Measurements from ENCODE around the gene TPK1. TPM values are rescaled to one million over a fixed set of nuclear protein-coding genes. Genes with fewer than 3 reads are reported as not detected.

The TPK1 gene
- total and polyA plus RNA-seq, 2 of the 8 experiments (the other 6 are each of a cell fraction or from before 2014, with no cell fraction given), result 1.9 to 2.7 TPM

DNA sequence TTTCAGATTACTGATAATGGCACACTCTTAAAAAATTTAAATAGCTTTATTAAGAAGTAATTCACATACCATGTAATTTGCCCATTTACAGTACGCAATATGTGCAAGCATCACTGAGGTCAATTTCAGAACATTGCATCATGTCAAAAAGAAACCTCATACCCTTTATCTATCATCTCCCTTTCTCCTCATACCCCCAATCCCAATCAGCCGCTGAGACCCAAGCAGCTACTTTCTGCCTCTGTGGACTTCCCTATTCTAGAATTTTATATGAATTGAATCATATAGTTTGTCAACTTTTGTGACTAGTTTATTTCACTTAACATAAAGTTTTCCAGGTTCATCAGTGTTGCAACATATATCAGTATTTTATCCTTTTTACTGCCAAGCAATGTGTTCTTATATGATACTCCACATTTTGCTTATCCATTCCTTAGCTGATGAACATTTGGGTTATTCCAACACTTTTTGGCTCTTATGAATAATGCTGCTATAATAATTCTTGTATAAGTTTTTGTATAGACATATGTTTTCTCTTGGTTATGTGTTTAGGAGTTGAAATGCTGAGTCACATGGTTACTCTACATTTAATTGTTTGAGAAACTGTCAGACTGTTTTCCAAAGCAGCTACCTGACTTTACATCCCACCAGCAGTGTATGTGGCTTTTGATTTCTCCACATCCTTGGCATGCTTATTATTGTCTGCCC, 26.9 kb upstream of the TPK1 start:
- Histone ChIP-seq H3K4me3 (ENCODE audit: extremely low read depth in 1 of 4, insufficient read depth in 2 of 4, low read depth in 3 of 4, low read length in 4 of 4) (no peak overlapping the region), H2AFZ (ENCODE audit: low read length) (no peak overlapping the region), H3K23me2 (ENCODE audit: low read depth, low read length) (no peaks in the 10 kb centered on the region), H2BK15ac (ENCODE audit: low read length) (no peak overlapping the region), H3K23ac (ENCODE audit: insufficient read length) (no peak overlapping the region), H3K9me3 (ENCODE audit: insufficient read depth in 2 of 2, low read depth in 1 of 2, low read length in 1 of 2) (no peaks in the 10 kb centered on the region), H3K36me3 (ENCODE audit: control insufficient read depth in 2 of 4, insufficient read depth in 4 of 4, low read length in 3 of 4) (no peaks in the 10 kb centered on the region), H2BK20ac (ENCODE audit: low read length) (no peak overlapping the region), H3K79me1 (ENCODE audit: low read depth, low read length) (no peaks in the 10 kb centered on the region), H3K18ac (ENCODE audit: extremely low read depth, low read length) (no peak overlapping the region), H3K56ac (replicated peaks; ENCODE audit: insufficient read length, low read depth, low read length) (no peak overlapping the region), H3K27ac (ENCODE audit: low read depth, low read length) (no peak overlapping the region), H3K9ac (replicated peaks in 1 of 4; ENCODE audit: extremely low read depth in 1 of 4, low read depth in 3 of 4, low read length in 3 of 4) (no peak overlapping the region), H4K5ac (ENCODE audit: insufficient read length, low read depth, low read length) (no peak overlapping the region), H3K27me3 (replicated peaks in 1 of 4; ENCODE audit: control insufficient read depth in 3 of 4, extremely low read depth in 1 of 4, insufficient read depth in 3 of 4, low read length in 3 of 4) (no peaks in the 10 kb centered on the region), H4K91ac (replicated peaks; ENCODE audit: insufficient read length, low read length) (no peak overlapping the region), H3K14ac (ENCODE audit: insufficient read length) (no peak overlapping the region), H2BK12ac (ENCODE audit: low read depth, low read length) (no peak overlapping the region), H2BK5ac (ENCODE audit: low read depth, low read length) (no peak overlapping the region), H3K79me2 (ENCODE audit: control insufficient read depth in 1 of 2, insufficient read depth in 2 of 2, low read length in 2 of 2) (no peaks in the 10 kb centered on the region), H2BK120ac (replicated peaks; ENCODE audit: low read depth, low read length) (no peak overlapping the region), H4K20me1 (replicated peaks in 1 of 2; ENCODE audit: control insufficient read depth in 1 of 2, insufficient read depth in 2 of 2, low read length in 2 of 2) (no peaks in the 10 kb centered on the region), H3K4me1 (replicated peaks in 1 of 4; ENCODE audit: control insufficient read depth in 3 of 4, insufficient read depth in 4 of 4, low read length in 3 of 4) (no peaks in the 10 kb centered on the region), H2AK5ac (ENCODE audit: low read depth, low read length) (no peak overlapping the region), H3K4me2 (ENCODE audit: insufficient read depth in 1 of 2, low read depth in 2 of 2, low read length in 2 of 2) (no peak overlapping the region), H3K4ac (replicated peaks; ENCODE audit: insufficient read length, low read depth, low read length) (no peak overlapping the region), H4K8ac (ENCODE audit: extremely low read depth, insufficient read depth, low read length) (no peak overlapping the region)
- DNase-seq (ENCODE audit: low read depth in 1 of 2, low spot score in 2 of 2), result no peak
- ChIA-PET POLR2A (ENCODE audit: partially characterized antibody) (no interaction called here), CTCF (ENCODE audit: partially characterized antibody) (interaction anchor here (1.1 to 1.6 kb wide), 2 partner anchors 10 to 986 kb away, joined by 3 to 4 read pairs; no protein-coding TSS in a partner anchor)
- WGBS, 2 experiments (ENCODE audit: extremely low coverage in 1 of 2, insufficient coverage in 1 of 2, insufficient read length in 1 of 2, insufficient replicate concordance in 2 of 2, low coverage in 1 of 2, low lambda C conversion rate in 2 of 2, missing lambda C conversion rate in 1 of 2), result 90% methylated on average over 2 of the region's 2 CpGs; no CpG with 5 or more reads in 1 of the 2 experiments
- no peak for FAIRE-seq
- TF ChIP-seq, protein P1, sequence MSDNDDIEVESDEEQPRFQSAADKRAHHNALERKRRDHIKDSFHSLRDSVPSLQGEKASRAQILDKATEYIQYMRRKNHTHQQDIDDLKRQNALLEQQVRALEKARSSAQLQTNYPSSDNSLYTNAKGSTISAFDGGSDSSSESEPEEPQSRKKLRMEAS (IDR thresholded peaks at IDR 0.05), result no peak
- TF ChIP-seq ATF3 (IDR thresholded peaks at IDR 0.05; ENCODE audit: insufficient read depth, low read depth, low read length), result no peak
- TF ChIP-seq EZH2 (IDR thresholded peaks at IDR 0.05; ENCODE audit: low read depth, low read length, severe bottlenecking), result no peak
- TF ChIP-seq MAFK (IDR thresholded peaks at IDR 0.05; ENCODE audit: low read depth, low read length), result no peak
- no peak for TF ChIP-seq JUN (IDR thresholded peaks at IDR 0.05; ENCODE audit: low read depth, low read length)
- TF ChIP-seq SIN3A (conservative IDR thresholded peaks at IDR 0.05 in 1 of 2, IDR thresholded peaks at IDR 0.05 in 1 of 2; ENCODE audit: low read depth in 1 of 2, low read length in 2 of 2), result no peak
- TF ChIP-seq TAF7 (optimal IDR thresholded peaks at IDR 0.05; ENCODE audit: borderline replicate concordance, low read depth, low read length), result no peak
- TF ChIP-seq ZNF274 (IDR thresholded peaks at IDR 0.05; ENCODE audit: borderline replicate concordance, extremely low read depth, low read length), result no peak
- TF ChIP-seq BRCA1 (IDR thresholded peaks at IDR 0.05; ENCODE audit: low read depth, low read length), result no peak
- no peak for TF ChIP-seq TEAD4 (IDR thresholded peaks at IDR 0.05; ENCODE audit: low read depth, low read length)

All from H1 (cell line).